GM23338 (cell line): ENCODE data around the gene MICAL1. TPM values are rescaled to one million over a fixed set of nuclear protein-coding genes. Genes with fewer than 3 reads are reported as not detected.

ENCODE experiments used
- ATAC-seq: fragments of 200-7000 bp; cut with Tn5 transposase; 3 replicates; pipeline ENCODE4 v1.9.1; 2020
- DNase-seq: peaks from one replicate; pipeline ENCODE4 v3.0.0-alpha.2; 2015; ENCODE audit warnings: low spot score
- H2AFZ ChIP-seq: fragments of 200-600 bp; sonication (generic); 2 replicates; pipeline ENCODE4 v1.8.0; 2016; ENCODE audit warnings: antibody characterized with exemption, mild to moderate bottlenecking, moderate library complexity
- H3F3A ChIP-seq: fragments of 200-600 bp; sonication (generic); replicated peaks from 2 replicates; pipeline ENCODE4 v1.8.0; 2017; ENCODE audit warnings: antibody characterized with exemption, mixed run types, low read depth
- H3K27ac ChIP-seq: fragments of 200-600 bp; sonication (generic); 2 replicates; pipeline ENCODE4 v1.6.1; 2016; ENCODE audit warnings: low read depth
- H3K27me3 ChIP-seq: fragments of 200-600 bp; sonication (generic); 2 replicates; pipeline ENCODE4 v1.8.0; 2016; ENCODE audit warnings: mild to moderate bottlenecking, mixed run types, moderate library complexity; ENCODE audit not compliant: insufficient read depth
- H3K36me3 ChIP-seq: fragments of 200-600 bp; sonication (generic); 2 replicates; pipeline ENCODE4 v1.8.0; 2016; ENCODE audit warnings: mild to moderate bottlenecking; ENCODE audit not compliant: insufficient read depth
- H3K4me1 ChIP-seq: fragments of 200-600 bp; sonication (generic); 2 replicates; pipeline ENCODE4 v1.8.0; 2016; ENCODE audit warnings: mild to moderate bottlenecking, moderate library complexity; ENCODE audit not compliant: insufficient read depth
- H3K4me2 ChIP-seq: fragments of 200-600 bp; sonication (generic); 2 replicates; pipeline ENCODE4 v1.7.1; 2017; ENCODE audit warnings: mixed run types
- H3K4me3 ChIP-seq: fragments of 200-600 bp; sonication (generic); 2 replicates; pipeline ENCODE4 v1.6.1; 2016; ENCODE audit warnings: mixed run types
- H3K79me2 ChIP-seq: fragments of 200-600 bp; sonication (generic); replicated peaks from 2 replicates; pipeline ENCODE4 v1.8.0; 2017; ENCODE audit warnings: mild to moderate bottlenecking; ENCODE audit not compliant: insufficient read depth
- H3K9me2 ChIP-seq: fragments of 200-600 bp; sonication (generic); 2 replicates; pipeline ENCODE4 v1.8.0; 2017; ENCODE audit not compliant: insufficient read depth
- H4K20me1 ChIP-seq: fragments of 200-600 bp; sonication (generic); replicated peaks from 2 replicates; pipeline ENCODE4 v1.8.0; 2017; ENCODE audit warnings: mild to moderate bottlenecking; ENCODE audit not compliant: insufficient read depth
- H3K27ac Mint-ChIP-seq: 2 replicates; pipeline ENCODE4 v1.8.0; 2020; ENCODE audit warnings: inconsistent platforms, mild to moderate bottlenecking, moderate library complexity, mixed read lengths
- H3K27me3 Mint-ChIP-seq: 3 replicates; pipeline ENCODE4 v1.8.0; 2022; ENCODE audit warnings: low read depth, mild to moderate bottlenecking, moderate library complexity, mixed read lengths, inconsistent platforms; ENCODE audit not compliant: insufficient read depth, poor library complexity
- H3K36me3 Mint-ChIP-seq: 3 replicates; pipeline ENCODE4 v1.8.0; 2021; ENCODE audit warnings: low read depth, mild to moderate bottlenecking, inconsistent platforms, moderate library complexity, mixed read lengths
- H3K4me1 Mint-ChIP-seq: 3 replicates; pipeline ENCODE4 v1.8.0; 2020; ENCODE audit warnings: mild to moderate bottlenecking, inconsistent platforms, mixed read lengths
- H3K4me3 Mint-ChIP-seq: 3 replicates; pipeline ENCODE4 v1.8.0; 2021; ENCODE audit warnings: moderate library complexity, mild to moderate bottlenecking, inconsistent platforms, mixed read lengths
- H3K9me3 Mint-ChIP-seq: 3 replicates; pipeline ENCODE4 v1.8.0; 2020; ENCODE audit warnings: moderate library complexity, mild to moderate bottlenecking, inconsistent platforms, mixed read lengths
- CREB1 ChIP-seq: fragments of 250-450 bp; sonication (Bioruptor Pico); IDR thresholded peaks from 2 replicates; pipeline ENCODE4 v1.5.0; 2020; ENCODE audit warnings: low read depth, mild to moderate bottlenecking, moderate library complexity
- EZH2 ChIP-seq: fragments of 200-600 bp; sonication (generic); IDR thresholded peaks from one replicate; pipeline ENCODE4 v1.8.0; 2017; ENCODE audit warnings: antibody characterized with exemption, mild to moderate bottlenecking, low read depth; ENCODE audit not compliant: unreplicated experiment
- EZH2phosphoT487 ChIP-seq: fragments of 200-600 bp; sonication (generic); IDR thresholded peaks from one replicate; pipeline ENCODE4 v1.8.1; 2018; ENCODE audit warnings: antibody characterized with exemption; ENCODE audit not compliant: unreplicated experiment
- JUNB ChIP-seq: IDR thresholded peaks from one replicate; pipeline ENCODE4 v1.6.1; 2016; ENCODE audit warnings: antibody characterized with exemption; ENCODE audit not compliant: unreplicated experiment
- POLR2AphosphoS5 ChIP-seq: IDR thresholded peaks from 2 replicates; pipeline ENCODE4 v1.6.1; 2016; ENCODE audit warnings: antibody characterized with exemption, low read depth
- ZNF114 ChIP-seq: fragments of 250-450 bp; sonication (Bioruptor Pico); IDR thresholded peaks from 2 replicates; pipeline ENCODE4 v1.5.0; 2020; ENCODE audit warnings: mild to moderate bottlenecking, moderate library complexity
- ZNF331 ChIP-seq: fragments of 250-450 bp; sonication (Bioruptor Pico); IDR thresholded peaks from 2 replicates; pipeline ENCODE4 v1.5.0; 2020; ENCODE audit warnings: low read depth, mild to moderate bottlenecking, moderate library complexity
- polyA plus RNA-seq: library from polyadenylated mRNA; unstranded; fragments of >200 nt; fragmentation: Nextera tagmentation; extraction: Ambion mirVana; gene quantifications from 2 replicates; pipeline ENCODE4 v1.2.1, GENCODE V29; 2016
- total RNA-seq: library from RNA; depleted of rRNA; stranded (reverse); fragments of >200 nt; shearing (Covaris generic); gene quantifications from 2 replicates; pipeline ENCODE4 v1.2.3, GENCODE V29; 2014
- TF ChIP-seq, protein P1 (sequence below): IDR thresholded peaks from one replicate; pipeline ENCODE4 v1.6.1; 2018; ENCODE audit warnings: antibody characterized with exemption; ENCODE audit not compliant: unreplicated experiment
- TF ChIP-seq, protein P2 (sequence below): fragments of 250-450 bp; sonication (Bioruptor Pico); IDR thresholded peaks from 2 replicates; pipeline ENCODE4 v1.5.0; 2020; ENCODE audit warnings: mild to moderate bottlenecking, moderate library complexity
- TF ChIP-seq, protein P3 (sequence below): IDR thresholded peaks from 2 replicates; pipeline ENCODE4 v1.6.1; 2016; ENCODE audit warnings: antibody characterized with exemption

The MICAL1 gene
- total and polyA plus RNA-seq, 2 experiments from 2014 or later: 27.8 to 77.8 TPM

DNA sequence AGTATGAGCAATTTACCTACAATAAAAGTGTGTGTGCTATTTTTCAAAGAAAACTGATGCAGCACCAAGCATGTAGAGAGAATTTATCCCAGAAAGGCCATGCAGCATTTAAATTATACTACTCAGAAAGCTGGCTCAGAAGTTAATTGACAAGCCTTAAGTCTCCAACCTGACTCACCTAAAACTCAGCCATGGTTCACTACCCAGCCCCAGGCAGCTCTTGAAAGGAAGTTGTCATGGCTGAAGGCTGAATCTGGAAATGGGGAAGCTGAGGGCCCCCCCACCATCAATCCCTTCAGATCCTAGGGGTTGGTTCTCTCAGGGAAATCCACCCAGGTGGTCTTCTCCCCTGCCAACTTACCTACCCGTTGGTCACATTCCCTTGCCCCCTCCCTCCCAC, 34.8 kb downstream of the MICAL1 start (continued):
- TF ChIP-seq, protein P1, sequence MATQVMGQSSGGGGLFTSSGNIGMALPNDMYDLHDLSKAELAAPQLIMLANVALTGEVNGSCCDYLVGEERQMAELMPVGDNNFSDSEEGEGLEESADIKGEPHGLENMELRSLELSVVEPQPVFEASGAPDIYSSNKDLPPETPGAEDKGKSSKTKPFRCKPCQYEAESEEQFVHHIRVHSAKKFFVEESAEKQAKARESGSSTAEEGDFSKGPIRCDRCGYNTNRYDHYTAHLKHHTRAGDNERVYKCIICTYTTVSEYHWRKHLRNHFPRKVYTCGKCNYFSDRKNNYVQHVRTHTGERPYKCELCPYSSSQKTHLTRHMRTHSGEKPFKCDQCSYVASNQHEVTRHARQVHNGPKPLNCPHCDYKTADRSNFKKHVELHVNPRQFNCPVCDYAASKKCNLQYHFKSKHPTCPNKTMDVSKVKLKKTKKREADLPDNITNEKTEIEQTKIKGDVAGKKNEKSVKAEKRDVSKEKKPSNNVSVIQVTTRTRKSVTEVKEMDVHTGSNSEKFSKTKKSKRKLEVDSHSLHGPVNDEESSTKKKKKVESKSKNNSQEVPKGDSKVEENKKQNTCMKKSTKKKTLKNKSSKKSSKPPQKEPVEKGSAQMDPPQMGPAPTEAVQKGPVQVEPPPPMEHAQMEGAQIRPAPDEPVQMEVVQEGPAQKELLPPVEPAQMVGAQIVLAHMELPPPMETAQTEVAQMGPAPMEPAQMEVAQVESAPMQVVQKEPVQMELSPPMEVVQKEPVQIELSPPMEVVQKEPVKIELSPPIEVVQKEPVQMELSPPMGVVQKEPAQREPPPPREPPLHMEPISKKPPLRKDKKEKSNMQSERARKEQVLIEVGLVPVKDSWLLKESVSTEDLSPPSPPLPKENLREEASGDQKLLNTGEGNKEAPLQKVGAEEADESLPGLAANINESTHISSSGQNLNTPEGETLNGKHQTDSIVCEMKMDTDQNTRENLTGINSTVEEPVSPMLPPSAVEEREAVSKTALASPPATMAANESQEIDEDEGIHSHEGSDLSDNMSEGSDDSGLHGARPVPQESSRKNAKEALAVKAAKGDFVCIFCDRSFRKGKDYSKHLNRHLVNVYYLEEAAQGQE: no peak
- TF ChIP-seq CREB1 (no peak), EZH2phosphoT487 (no peak), ZNF331 (CRISPR knock-in tag) (no peak), ZNF114 (no peak)

DNA sequence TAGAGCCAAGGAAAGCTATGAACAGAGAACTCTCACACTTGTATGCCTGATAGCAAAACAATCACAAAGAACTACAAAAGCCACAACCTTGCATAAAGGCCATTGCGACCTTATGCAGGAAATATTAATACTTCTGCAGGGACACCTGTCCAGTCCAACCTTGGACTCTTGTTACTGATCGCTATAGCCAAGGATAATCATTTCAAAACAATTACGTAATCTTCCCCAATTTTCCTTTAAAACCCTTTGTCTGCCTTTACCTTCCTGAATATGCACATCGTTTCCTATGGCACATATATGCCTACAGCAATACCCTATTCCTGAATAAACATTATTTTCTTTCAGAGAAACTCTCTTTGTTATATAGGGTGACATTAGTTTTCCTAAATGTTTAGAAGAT, 37.9 kb downstream of the MICAL1 start:
- Histone ChIP-seq H3K27ac (no peak overlapping the region), H3K36me3 (no peaks in the 10 kb centered on the region), H3K4me1 (no peaks in the 10 kb centered on the region), H4K20me1 (no peaks in the 10 kb centered on the region), H3K4me2 (no peak overlapping the region), H3K79me2 (no peaks in the 10 kb centered on the region), H3K4me3 (no peak overlapping the region), H3F3A (no peaks in the 10 kb centered on the region), H3K9me2 (no peaks in the 10 kb centered on the region), H2AFZ (no peak overlapping the region), H3K27me3 (no peaks in the 10 kb centered on the region)
- no peaks in the 10 kb centered on the region; the same call in 2 of the 3 replicates for H3K9me3 Mint-ChIP-seq
- H3K27me3 Mint-ChIP-seq: peaks cover 4% of the 10 kb centered on the region
- H3K36me3 Mint-ChIP-seq: no peaks in the 10 kb centered on the region
- no peaks in the 10 kb centered on the region for H3K4me1 Mint-ChIP-seq
- DNase-seq (no peak), ATAC-seq (no peak)
- H3K4me3 Mint-ChIP-seq: no peak overlapping the region
- no peak overlapping the region for H3K27ac Mint-ChIP-seq
- TF ChIP-seq, protein P1: no peak
- TF ChIP-seq JUNB: no peak
- no peak for TF ChIP-seq EZH2
- no peak for TF ChIP-seq EZH2phosphoT487
- TF ChIP-seq, protein P2, sequence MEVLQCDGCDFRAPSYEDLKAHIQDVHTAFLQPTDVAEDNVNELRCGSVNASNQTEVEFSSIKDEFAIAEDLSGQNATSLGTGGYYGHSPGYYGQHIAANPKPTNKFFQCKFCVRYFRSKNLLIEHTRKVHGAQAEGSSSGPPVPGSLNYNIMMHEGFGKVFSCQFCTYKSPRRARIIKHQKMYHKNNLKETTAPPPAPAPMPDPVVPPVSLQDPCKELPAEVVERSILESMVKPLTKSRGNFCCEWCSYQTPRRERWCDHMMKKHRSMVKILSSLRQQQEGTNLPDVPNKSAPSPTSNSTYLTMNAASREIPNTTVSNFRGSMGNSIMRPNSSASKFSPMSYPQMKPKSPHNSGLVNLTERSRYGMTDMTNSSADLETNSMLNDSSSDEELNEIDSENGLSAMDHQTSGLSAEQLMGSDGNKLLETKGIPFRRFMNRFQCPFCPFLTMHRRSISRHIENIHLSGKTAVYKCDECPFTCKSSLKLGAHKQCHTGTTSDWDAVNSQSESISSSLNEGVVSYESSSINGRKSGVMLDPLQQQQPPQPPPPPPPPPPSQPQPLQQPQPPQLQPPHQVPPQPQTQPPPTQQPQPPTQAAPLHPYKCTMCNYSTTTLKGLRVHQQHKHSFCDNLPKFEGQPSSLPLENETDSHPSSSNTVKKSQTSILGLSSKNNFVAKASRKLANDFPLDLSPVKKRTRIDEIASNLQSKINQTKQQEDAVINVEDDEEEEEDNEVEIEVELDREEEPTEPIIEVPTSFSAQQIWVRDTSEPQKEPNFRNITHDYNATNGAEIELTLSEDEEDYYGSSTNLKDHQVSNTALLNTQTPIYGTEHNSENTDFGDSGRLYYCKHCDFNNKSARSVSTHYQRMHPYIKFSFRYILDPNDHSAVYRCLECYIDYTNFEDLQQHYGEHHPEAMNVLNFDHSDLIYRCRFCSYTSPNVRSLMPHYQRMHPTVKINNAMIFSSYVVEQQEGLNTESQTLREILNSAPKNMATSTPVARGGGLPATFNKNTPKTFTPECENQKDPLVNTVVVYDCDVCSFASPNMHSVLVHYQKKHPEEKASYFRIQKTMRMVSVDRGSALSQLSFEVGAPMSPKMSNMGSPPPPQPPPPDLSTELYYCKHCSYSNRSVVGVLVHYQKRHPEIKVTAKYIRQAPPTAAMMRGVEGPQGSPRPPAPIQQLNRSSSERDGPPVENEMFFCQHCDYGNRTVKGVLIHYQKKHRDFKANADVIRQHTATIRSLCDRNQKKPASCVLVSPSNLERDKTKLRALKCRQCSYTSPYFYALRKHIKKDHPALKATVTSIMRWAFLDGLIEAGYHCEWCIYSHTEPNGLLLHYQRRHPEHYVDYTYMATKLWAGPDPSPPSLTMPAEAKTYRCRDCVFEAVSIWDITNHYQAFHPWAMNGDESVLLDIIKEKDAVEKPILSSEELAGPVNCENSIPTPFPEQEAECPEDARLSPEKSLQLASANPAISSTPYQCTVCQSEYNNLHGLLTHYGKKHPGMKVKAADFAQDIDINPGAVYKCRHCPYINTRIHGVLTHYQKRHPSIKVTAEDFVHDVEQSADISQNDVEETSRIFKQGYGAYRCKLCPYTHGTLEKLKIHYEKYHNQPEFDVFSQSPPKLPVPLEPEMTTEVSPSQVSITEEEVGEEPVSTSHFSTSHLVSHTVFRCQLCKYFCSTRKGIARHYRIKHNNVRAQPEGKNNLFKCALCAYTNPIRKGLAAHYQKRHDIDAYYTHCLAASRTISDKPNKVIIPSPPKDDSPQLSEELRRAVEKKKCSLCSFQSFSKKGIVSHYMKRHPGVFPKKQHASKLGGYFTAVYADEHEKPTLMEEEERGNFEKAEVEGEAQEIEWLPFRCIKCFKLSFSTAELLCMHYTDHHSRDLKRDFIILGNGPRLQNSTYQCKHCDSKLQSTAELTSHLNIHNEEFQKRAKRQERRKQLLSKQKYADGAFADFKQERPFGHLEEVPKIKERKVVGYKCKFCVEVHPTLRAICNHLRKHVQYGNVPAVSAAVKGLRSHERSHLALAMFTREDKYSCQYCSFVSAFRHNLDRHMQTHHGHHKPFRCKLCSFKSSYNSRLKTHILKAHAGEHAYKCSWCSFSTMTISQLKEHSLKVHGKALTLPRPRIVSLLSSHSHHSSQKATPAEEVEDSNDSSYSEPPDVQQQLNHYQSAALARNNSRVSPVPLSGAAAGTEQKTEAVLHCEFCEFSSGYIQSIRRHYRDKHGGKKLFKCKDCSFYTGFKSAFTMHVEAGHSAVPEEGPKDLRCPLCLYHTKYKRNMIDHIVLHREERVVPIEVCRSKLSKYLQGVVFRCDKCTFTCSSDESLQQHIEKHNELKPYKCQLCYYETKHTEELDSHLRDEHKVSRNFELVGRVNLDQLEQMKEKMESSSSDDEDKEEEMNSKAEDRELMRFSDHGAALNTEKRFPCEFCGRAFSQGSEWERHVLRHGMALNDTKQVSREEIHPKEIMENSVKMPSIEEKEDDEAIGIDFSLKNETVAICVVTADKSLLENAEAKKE: no peak
- no peak for TF ChIP-seq CREB1
- TF ChIP-seq ZNF114: no peak
- no peak for TF ChIP-seq POLR2AphosphoS5
- TF ChIP-seq, protein P3, sequence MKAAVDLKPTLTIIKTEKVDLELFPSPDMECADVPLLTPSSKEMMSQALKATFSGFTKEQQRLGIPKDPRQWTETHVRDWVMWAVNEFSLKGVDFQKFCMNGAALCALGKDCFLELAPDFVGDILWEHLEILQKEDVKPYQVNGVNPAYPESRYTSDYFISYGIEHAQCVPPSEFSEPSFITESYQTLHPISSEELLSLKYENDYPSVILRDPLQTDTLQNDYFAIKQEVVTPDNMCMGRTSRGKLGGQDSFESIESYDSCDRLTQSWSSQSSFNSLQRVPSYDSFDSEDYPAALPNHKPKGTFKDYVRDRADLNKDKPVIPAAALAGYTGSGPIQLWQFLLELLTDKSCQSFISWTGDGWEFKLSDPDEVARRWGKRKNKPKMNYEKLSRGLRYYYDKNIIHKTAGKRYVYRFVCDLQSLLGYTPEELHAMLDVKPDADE: no peak
